NCI-H1092 treated with DMSO at 0.1 percent for 48 hours (cell line): Measurements from ENCODE around the gene SOBP.
"Not testable (repeated sequence)": the region's sequence is repeated elsewhere in the genome, so short reads cannot be mapped to it uniquely, and the experiment has no call there.

Source experiments
- DNase-seq: peaks from one replicate; lab custom pipeline; 2025; lab: John Stamatoyannopoulos, UW

The SOBP gene

GRCh38 chr6:107488875-107489635, 862 bp upstream of the SOBP start:
- DNase-seq = peak; percentile 53

GRCh38 chr6:107490566-107491137, 735 bp downstream of the SOBP start:
- DNase-seq = peak; percentile 24

- peak; percentile 36 for DNase-seq
Observed at GRCh38 chr6:107491138-107491609, 1.3 kb downstream of the SOBP start.

- peak; percentile 17 for DNase-seq
Observed at GRCh38 chr6:107491760-107492660, 2.1 kb downstream of the SOBP start.

- peak; percentile 80 for DNase-seq
Observed at GRCh38 chr6:107493158-107494057, 3.5 kb downstream of the SOBP start.

- DNase-seq = no peak
Observed at GRCh38 chr6:107495196-107495643, 5.3 kb downstream of the SOBP start.

GRCh38 chr6:107495971-107496370, 6.1 kb downstream of the SOBP start:
- no peak for DNase-seq

GRCh38 chr6:107496892-107497684, 7.2 kb downstream of the SOBP start:
- DNase-seq = no peak

- DNase-seq = no peak
Observed at GRCh38 chr6:107504270-107505026, 14.5 kb downstream of the SOBP start.

GRCh38 chr6:107506145-107506544, 16.2 kb downstream of the SOBP start:
- DNase-seq = no peak

- no peak for DNase-seq
Observed at GRCh38 chr6:107509506-107509905, 19.6 kb downstream of the SOBP start.

GRCh38 chr6:107510108-107510507, 20.2 kb downstream of the SOBP start:
- DNase-seq = no peak

GRCh38 chr6:107511511-107511993, 21.6 kb downstream of the SOBP start:
- no peak for DNase-seq

GRCh38 chr6:107513214-107513613, 23.3 kb downstream of the SOBP start:
- DNase-seq = no peak

GRCh38 chr6:107515955-107516354, 26.0 kb downstream of the SOBP start:
- no peak for DNase-seq

- DNase-seq = no peak
Observed at GRCh38 chr6:107517274-107517673, 27.4 kb downstream of the SOBP start.

- DNase-seq = not testable (repeated sequence)
Observed at GRCh38 chr6:107519224-107519623, 29.3 kb downstream of the SOBP start.

- DNase-seq = not testable (repeated sequence)
Observed at GRCh38 chr6:107520706-107521105, 30.8 kb downstream of the SOBP start.

- DNase-seq = no peak
Observed at GRCh38 chr6:107523054-107523791, 33.3 kb downstream of the SOBP start.
